Upper lobe of right lung (tissue), 1 donor: ENCODE data around the gene HMOX2. TPM values are rescaled to one million over a fixed set of nuclear protein-coding genes. Genes with fewer than 3 reads are reported as not detected.

Source experiments
- ATAC-seq: fragments of 200-7000 bp; cut with Tn5 transposase; one replicate; pipeline ENCODE4 v1.9.1; 2020; ENCODE audit warnings: mild to moderate bottlenecking, moderate library complexity
- DNase-seq: peaks from one replicate; pipeline ENCODE4 v3.0.0-alpha.2; 2020
- H3K27ac ChIP-seq: fragments of 200-600 bp; one replicate; pipeline ENCODE4 v1.8.0; 2022
- H3K27me3 ChIP-seq: fragments of 200-600 bp; one replicate; pipeline ENCODE4 v1.8.0; 2022; ENCODE audit warnings: mild to moderate bottlenecking
- H3K36me3 ChIP-seq: fragments of 200-600 bp; one replicate; pipeline ENCODE4 v1.8.0; 2022
- H3K4me1 ChIP-seq: fragments of 200-600 bp; one replicate; pipeline ENCODE4 v1.8.0; 2022
- H3K4me3 ChIP-seq: fragments of 200-600 bp; one replicate; pipeline ENCODE4 v1.8.0; 2022; ENCODE audit warnings: mild to moderate bottlenecking
- H3K9me3 ChIP-seq: fragments of 200-600 bp; one replicate; pipeline ENCODE4 v1.8.0; 2022
- intact Hi-C: fragments of 100-400 bp; cut with DNase I; formaldehyde crosslinking; loops from one replicate; pipeline ENCODE4 v1.11.0; 2022
- total RNA-seq: library from RNA; stranded (reverse); fragmentation: NEBNext Ultra II Directional; extraction: Animal tissue kit (Norgen Biotek cat#: 25700); gene quantifications from one replicate; pipeline ENCODE4 v1.2.1, GENCODE V29; 2021
- TF ChIP-seq, protein P1 (sequence below): fragments of 200-600 bp; IDR thresholded peaks from one replicate; pipeline ENCODE4 v1.8.0; 2022; ENCODE audit warnings: antibody characterized with exemption
- donor health status: DM: no; HTN: yes; CAD: no; lungs with severe emphysema.

Gene HMOX2
- total RNA-seq, 1 donor from 2014 or later, result 53.0 TPM

DNA sequence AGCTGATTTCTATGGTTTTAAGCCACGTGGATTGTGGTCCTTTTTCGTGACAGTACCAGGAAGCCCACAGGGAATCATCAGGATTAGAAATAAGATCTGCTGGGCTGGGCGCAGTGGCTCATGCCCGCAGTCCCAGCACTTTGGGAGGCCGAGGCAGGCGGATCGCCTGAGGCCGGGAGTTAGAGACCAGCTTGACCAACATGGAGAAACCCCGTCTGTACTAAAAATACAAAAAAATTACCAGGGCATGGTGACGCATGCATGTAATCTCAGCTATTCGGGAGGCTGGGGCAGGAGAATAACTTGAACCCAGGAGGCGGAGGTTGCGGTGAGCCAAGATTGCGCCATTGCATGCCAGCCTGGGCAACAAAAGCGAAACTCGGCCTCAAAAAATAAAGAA is 8.3 kb upstream of the HMOX2 start:
- no peak for DNase-seq

DNA sequence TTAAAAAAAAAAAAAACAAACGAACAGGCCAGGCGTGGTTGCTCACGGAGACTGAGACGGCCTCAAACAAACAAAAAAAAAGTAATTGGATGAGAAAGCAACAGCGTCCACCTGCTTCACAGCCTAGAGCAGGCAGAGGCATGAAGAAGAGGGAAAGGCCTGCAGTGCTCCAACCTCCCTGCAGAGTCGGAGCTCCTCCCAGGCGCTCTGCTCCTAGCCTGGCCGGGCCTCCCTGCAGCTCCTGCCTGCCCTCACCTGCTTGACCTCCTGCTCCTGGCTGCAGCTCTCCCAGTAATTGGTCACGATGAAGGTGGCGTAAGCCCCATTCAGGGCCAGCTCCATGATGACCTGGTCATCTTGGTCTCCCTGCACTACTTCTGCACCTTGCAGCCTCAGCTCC is 7.2 kb upstream of the HMOX2 start:
- DNase-seq, result no peak
- intact Hi-C loops, result no loop called here
- no peak overlapping the region for H3K27ac ChIP-seq
- no peak for ATAC-seq
- TF ChIP-seq, protein P1, sequence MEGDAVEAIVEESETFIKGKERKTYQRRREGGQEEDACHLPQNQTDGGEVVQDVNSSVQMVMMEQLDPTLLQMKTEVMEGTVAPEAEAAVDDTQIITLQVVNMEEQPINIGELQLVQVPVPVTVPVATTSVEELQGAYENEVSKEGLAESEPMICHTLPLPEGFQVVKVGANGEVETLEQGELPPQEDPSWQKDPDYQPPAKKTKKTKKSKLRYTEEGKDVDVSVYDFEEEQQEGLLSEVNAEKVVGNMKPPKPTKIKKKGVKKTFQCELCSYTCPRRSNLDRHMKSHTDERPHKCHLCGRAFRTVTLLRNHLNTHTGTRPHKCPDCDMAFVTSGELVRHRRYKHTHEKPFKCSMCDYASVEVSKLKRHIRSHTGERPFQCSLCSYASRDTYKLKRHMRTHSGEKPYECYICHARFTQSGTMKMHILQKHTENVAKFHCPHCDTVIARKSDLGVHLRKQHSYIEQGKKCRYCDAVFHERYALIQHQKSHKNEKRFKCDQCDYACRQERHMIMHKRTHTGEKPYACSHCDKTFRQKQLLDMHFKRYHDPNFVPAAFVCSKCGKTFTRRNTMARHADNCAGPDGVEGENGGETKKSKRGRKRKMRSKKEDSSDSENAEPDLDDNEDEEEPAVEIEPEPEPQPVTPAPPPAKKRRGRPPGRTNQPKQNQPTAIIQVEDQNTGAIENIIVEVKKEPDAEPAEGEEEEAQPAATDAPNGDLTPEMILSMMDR, result no peak
- H3K4me3 ChIP-seq, result no peak overlapping the region
- no peaks in the 10 kb centered on the region for H3K27me3 ChIP-seq
- H3K36me3 ChIP-seq, result peaks cover 34% of the 10 kb centered on the region
- H3K4me1 ChIP-seq, result peaks cover 6% of the 10 kb centered on the region
- H3K9me3 ChIP-seq, result no peaks in the 10 kb centered on the region

More for the DNA sequence above, 8.3 kb upstream of the HMOX2 start:
- Histone ChIP-seq H3K27ac (no peak overlapping the region), H3K27me3 (no peaks in the 10 kb centered on the region), H3K4me3 (no peak overlapping the region), H3K4me1 (no peaks in the 10 kb centered on the region), H3K36me3 (peaks cover 45% of the 10 kb centered on the region), H3K9me3 (no peaks in the 10 kb centered on the region)
- ATAC-seq, result no peak
- TF ChIP-seq, protein P1, result no peak
- intact Hi-C loops, result no loop called here

DNA sequence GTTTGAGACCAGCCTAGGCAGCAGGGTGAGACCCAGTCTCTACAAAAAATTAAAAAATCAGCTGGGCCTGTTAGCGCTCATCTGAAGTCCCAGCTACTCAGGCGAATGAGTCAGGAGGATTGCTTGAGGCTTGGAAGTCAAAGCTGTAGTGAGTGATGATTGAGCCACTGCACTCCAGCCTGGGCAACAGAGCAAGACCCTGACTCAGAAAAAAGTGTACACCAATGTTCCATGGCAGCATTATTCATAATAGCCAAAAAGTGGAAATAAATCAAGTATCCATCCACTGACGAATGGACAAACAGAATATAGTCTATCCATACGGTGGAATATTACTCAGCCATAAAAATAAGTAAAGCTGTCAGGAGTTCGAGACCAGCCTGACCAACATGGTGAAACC is 4.3 kb upstream of the HMOX2 start:
- ATAC-seq (no peak), DNase-seq (no peak)
- Histone ChIP-seq H3K4me3 (no peak overlapping the region), H3K36me3 (peaks cover 13% of the 10 kb centered on the region), H3K4me1 (peaks cover 13% of the 10 kb centered on the region), H3K27me3 (no peaks in the 10 kb centered on the region), H3K9me3 (no peaks in the 10 kb centered on the region), H3K27ac (no peak overlapping the region)
- TF ChIP-seq, protein P1, result no peak
- intact Hi-C loops, result no loop called here

DNA sequence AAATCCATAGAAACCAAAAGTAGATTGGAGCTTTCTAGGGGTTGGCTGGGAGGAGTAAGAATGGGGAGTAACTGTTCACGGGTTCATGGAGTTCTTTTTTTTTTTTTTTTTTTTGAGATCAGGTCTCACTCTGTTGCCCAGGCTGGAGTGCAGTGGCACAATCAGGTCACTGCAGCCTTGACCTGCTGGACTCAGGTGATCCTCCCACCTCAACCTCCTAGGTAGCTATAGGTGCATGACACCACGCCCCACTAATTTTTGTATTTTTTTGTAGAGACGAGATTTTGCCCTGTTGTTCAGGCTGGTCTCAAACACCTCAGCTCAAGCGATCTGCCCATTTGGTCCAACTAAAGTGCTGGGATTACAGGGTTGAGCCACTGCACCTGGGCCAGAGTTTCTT is 3.3 kb upstream of the HMOX2 start:
- ATAC-seq (no peak), DNase-seq (no peak)
- H3K27ac ChIP-seq, result no peak overlapping the region
- intact Hi-C loops, result no loop called here
- TF ChIP-seq, protein P1, result no peak
- peaks cover 22% of the 10 kb centered on the region for H3K4me1 ChIP-seq
- H3K27me3 ChIP-seq, result no peaks in the 10 kb centered on the region
- peaks cover 13% of the 10 kb centered on the region for H3K36me3 ChIP-seq
- no peak overlapping the region for H3K4me3 ChIP-seq
- H3K9me3 ChIP-seq, result no peaks in the 10 kb centered on the region

DNA sequence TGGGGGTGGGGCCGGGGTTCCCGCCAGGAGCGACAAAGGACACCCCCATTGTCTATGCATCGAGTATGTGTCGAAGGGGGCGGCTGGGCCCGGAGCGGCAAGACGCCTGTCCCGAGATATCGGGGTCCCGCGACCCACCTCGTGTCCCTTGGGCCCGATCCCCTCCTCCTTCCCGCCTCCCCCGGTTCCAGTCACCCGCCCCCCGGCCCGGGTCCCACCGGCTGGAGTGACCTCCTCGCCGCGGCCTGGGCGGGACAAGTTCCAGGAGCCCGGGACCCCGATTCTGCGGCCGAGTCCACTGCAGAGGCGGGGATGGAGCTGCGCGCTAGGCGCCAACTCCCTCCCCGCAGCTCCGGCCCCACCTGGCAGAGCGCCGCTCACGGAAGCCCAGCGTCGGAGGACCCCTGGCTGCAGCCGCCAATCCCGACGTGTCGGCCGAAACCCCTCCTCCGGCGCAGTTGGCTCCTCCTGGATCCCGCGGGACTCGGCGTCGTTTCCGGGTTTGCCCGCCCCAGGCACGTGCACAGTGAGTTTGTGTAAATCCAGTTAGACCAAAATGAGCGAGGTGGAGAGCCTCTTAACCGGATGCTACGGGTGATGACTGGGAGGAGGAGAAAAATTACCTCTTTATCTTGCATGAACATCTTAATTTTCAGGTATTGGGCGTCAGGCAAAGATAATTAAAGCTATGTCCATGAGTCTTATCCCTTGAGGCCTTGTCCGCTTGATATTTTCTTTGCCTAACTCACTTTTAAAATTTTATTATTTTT is 1.8 kb upstream of the HMOX2 start, which contains the start of gene NMRAL1:
TSS of gene NMRAL1 (minus strand) at position 434 of the 770 bp plus-strand sequence. CDS start 493 bp downstream, outside the sequence.
- H3K27me3 ChIP-seq, result no peaks in the 10 kb centered on the region
- peak within 1 kb of the TSS; percentile 88 for H3K4me3 ChIP-seq
- peaks cover 4% of the 10 kb centered on the region for H3K36me3 ChIP-seq
- TF ChIP-seq, protein P1, result no peak
- H3K9me3 ChIP-seq, result no peaks in the 10 kb centered on the region
- H3K4me1 ChIP-seq, result peaks cover 29% of the 10 kb centered on the region
- DNase-seq (peak; percentile 96), ATAC-seq (peak; percentile 77)
- intact Hi-C loops, result no loop called here
- H3K27ac ChIP-seq, result peak within 1 kb of the TSS; percentile 85
